AG09309 (cell line): ENCODE results near the gene C3orf18.

Experiments used
- DNase-seq: peaks from one replicate; pipeline ENCODE4 v3.0.0-alpha.2; 2010; ENCODE audit warnings: low read depth
- H3K4me3 ChIP-seq: 2 replicates; pipeline ENCODE4 v1.5.1; 2011; ENCODE audit warnings: mild to moderate bottlenecking, low read depth, low read length, moderate library complexity; ENCODE audit not compliant: control insufficient read depth
- CTCF ChIP-seq: IDR thresholded peaks from 2 replicates; pipeline ENCODE4 v1.5.1; 2011; ENCODE audit warnings: mild to moderate bottlenecking, low read depth, low read length, inconsistent platforms; ENCODE audit not compliant: insufficient read depth, control insufficient read depth; ENCODE audit errors: missing control alignments

Gene C3orf18

GRCh38 chr3:50603261-50604109 is 35.9 kb upstream of the C3orf18 start:
- no peak for DNase-seq
- no peak for TF ChIP-seq CTCF
- no peak overlapping the region for H3K4me3 ChIP-seq

GRCh38 chr3:50602595-50603191 is 35.1 kb upstream of the C3orf18 start:
- no peak for TF ChIP-seq CTCF
- DNase-seq, result no peak
- H3K4me3 ChIP-seq, result no peak overlapping the region

GRCh38 chr3:50600841-50601591 is 33.5 kb upstream of the C3orf18 start:
- no peak for TF ChIP-seq CTCF
- DNase-seq, result peak; percentile 95
- H3K4me3 ChIP-seq, result no peak overlapping the region

- H3K4me3 ChIP-seq, result no peak overlapping the region
- TF ChIP-seq CTCF, result no peak
- no peak for DNase-seq
Observed at GRCh38 chr3:50600141-50600753, 32.7 kb upstream of the C3orf18 start.

GRCh38 chr3:50599716-50600118 is 32.2 kb upstream of the C3orf18 start:
- no peak for TF ChIP-seq CTCF
- no peak for DNase-seq
- no peak overlapping the region for H3K4me3 ChIP-seq

- no peak for TF ChIP-seq CTCF
- no peak for DNase-seq
- no peak overlapping the region for H3K4me3 ChIP-seq
Observed at GRCh38 chr3:50599115-50599715, 31.7 kb upstream of the C3orf18 start.
